ENCODE data around the gene KRT74.

The KRT74 gene

GRCh38 chr12:52519826-52520662, 53.6 kb downstream of the KRT74 start, which contains the start of gene KRT5:
TSS of gene KRT5 (minus strand) at chr12:52520394. CDS start at chr12:52520296, 98 bp downstream.
- DNase-seq (ENCODE audit: extremely low spot score): no peak
- CTCF ChIA-PET: interaction anchor here (0.9 to 1.2 kb wide), 3 partner anchors 12 to 66 kb away, joined by 3 to 4 read pairs (median 3); no protein-coding TSS in a partner anchor
- no peak for TF ChIP-seq CTCF (IDR thresholded peaks at IDR 0.05; ENCODE audit: control extremely low read depth, extremely low read depth, low read depth, missing control alignments)
- POLR2A ChIA-PET: no interaction called here

GRCh38 chr12:52519387-52519703, 54.3 kb downstream of the KRT74 start:
- DNase-seq (ENCODE audit: extremely low spot score): no peak
- TF ChIP-seq CTCF (IDR thresholded peaks at IDR 0.05; ENCODE audit: control extremely low read depth, extremely low read depth, low read depth, missing control alignments): no peak
- ChIA-PET CTCF (interaction anchor here (0.9 kb wide), 1 partner anchor 66 kb away, joined by 3 read pairs; no protein-coding TSS in a partner anchor), POLR2A (no interaction called here)

DNA sequence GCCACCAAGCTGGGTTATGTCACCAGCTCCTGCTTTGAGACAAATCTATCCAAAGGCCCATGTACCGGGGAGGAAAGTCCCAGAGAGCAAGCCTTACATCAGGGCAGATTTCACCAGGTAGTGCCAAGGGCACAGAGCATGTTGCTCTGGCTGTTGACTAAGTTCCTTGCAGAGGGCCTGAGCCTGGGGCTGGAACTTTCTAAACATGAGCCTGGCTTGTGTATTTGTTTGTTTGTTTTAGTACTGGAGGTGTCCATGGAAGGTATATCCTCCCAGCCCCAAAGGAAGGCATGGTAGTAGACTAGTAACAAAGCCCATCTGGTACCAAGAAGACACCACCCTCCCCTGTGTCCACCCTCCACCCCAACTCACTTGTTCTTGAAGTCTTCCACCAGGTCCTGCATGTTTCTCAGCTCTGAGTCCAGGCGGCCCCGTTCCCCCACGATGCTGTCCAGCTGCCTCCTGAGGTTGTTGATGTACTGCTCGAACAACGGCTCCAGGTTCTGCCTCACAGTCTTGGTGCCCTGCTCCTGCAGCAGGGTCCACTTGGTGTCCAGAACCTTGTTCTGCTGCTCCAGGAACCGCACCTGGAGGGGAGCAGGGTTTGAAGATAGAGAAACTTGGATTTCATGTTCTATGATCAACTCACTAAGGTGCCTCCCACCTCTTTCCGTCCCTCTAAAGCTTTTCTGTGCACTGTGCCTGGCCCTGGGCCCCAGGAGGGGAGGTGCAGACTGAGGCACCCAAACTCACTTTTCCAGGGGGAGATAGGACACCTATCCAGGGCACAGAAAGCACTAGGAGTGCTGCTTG, 54.9 kb downstream of the KRT74 start:
- no peak for TF ChIP-seq CTCF (IDR thresholded peaks at IDR 0.05; ENCODE audit: control extremely low read depth, extremely low read depth, low read depth, missing control alignments)
- POLR2A ChIA-PET: no interaction called here
- CTCF ChIA-PET: interaction anchor here (0.9 kb wide), 1 partner anchor 67 kb away, joined by 3 read pairs; no protein-coding TSS in a partner anchor
- no peak for DNase-seq (ENCODE audit: extremely low spot score)

- no peak for TF ChIP-seq CTCF (IDR thresholded peaks at IDR 0.05; ENCODE audit: control extremely low read depth, extremely low read depth, low read depth, missing control alignments)
- ChIA-PET POLR2A (no interaction called here), CTCF (no interaction called here)
- no peak for DNase-seq (ENCODE audit: extremely low spot score)
Measured at GRCh38 chr12:52517888-52518287, 55.8 kb downstream of the KRT74 start.

DNA sequence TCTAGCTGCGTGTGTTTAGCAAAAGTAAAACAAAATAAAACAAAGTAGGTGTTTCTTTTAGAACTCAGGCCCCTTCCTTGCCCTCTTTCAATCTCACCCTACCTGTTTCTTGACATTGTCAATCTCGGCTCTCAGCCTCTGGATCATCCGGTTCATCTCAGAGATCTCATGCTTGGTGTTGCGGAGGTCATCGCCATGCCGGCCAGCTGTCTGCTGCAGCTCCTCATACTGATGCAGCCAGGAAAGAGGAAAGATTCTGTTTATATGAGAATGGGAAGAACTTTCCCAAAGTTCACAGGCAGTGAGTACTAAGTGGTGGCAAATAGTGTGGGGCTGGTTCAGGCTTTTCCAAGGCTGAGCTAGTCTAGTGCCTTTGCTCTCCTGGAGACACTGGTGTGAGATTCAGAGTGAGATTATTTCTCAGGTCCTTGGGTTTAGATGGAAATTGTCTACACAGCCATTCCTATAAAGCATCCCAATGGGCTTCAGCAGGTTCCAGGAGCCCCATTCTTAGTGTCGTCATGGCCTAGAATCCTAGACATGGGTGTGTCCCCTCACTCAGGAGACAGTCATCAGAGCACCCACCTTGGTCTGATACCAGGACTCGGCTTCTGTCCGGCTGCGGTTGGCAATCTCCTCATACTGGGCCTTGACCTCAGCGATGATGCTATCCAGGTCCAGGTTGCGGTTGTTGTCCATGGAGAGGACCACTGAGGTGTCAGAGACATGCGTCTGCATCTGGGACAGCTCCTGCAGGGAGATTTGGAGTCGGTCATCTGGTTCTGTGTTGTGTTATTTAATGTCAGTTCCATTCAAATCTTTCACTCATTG, 56.4 kb downstream of the KRT74 start:
- POLR2A ChIA-PET: no interaction called here
- CTCF ChIA-PET: no interaction called here
- no peak for DNase-seq (ENCODE audit: extremely low spot score)
- no peak for TF ChIP-seq CTCF (IDR thresholded peaks at IDR 0.05; ENCODE audit: control extremely low read depth, extremely low read depth, low read depth, missing control alignments)

Measured in GM10248 (cell line).